GM12875 (cell line): ENCODE measurements around the gene DLST.

ENCODE experiments used
- H3K4me3 ChIP-seq: one replicate; pipeline ENCODE4 v1.5.1; 2011; ENCODE audit warnings: low read depth, low read length, control low read depth
- CTCF ChIP-seq: IDR thresholded peaks from 2 replicates; pipeline ENCODE4 v1.5.1; 2011; ENCODE audit warnings: low read depth, mild to moderate bottlenecking, control low read depth, inconsistent platforms, low read length, moderate library complexity, borderline replicate concordance; ENCODE audit not compliant: insufficient read depth

The DLST gene

DNA sequence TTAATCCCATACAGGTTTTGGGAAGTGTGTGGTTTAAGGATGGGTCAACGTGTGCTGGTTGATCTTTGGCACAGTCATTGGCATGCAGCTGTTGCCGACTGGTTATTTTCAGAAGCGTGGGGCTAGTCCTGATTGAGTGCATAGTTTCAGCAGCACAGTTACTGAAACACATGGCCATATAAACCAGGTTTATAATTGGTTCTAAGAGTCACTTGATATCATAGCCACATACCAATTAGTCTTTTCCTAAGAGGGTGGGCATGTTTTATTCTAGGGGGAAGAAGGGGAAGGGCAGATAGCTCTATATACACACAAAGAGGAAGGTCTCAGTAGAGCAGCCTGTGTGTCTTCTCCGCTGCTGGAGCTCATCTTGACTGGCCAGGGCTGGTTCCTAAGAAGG is 52.3 kb downstream of the DLST start:
- no peak overlapping the region for H3K4me3 ChIP-seq
- TF ChIP-seq CTCF: no peak

GRCh38 chr14:74934476-74935359 is 53.0 kb downstream of the DLST start:
- no peak for TF ChIP-seq CTCF
- H3K4me3 ChIP-seq: no peak overlapping the region

- TF ChIP-seq CTCF: no peak
Observed at GRCh38 chr14:74935360-74935680, 53.6 kb downstream of the DLST start.

GRCh38 chr14:74936151-74936550 is 54.4 kb downstream of the DLST start:
- TF ChIP-seq CTCF: no peak
- H3K4me3 ChIP-seq: no peak overlapping the region

More at GRCh38 chr14:74935360-74935680, 53.6 kb downstream of the DLST start:
- H3K4me3 ChIP-seq: no peak overlapping the region

- no peak for TF ChIP-seq CTCF
- no peak overlapping the region for H3K4me3 ChIP-seq
Observed at GRCh38 chr14:74936731-74937130, 55.0 kb downstream of the DLST start.

- no peak overlapping the region for H3K4me3 ChIP-seq
- no peak for TF ChIP-seq CTCF
Observed at GRCh38 chr14:74937171-74937570, 55.5 kb downstream of the DLST start.

DNA sequence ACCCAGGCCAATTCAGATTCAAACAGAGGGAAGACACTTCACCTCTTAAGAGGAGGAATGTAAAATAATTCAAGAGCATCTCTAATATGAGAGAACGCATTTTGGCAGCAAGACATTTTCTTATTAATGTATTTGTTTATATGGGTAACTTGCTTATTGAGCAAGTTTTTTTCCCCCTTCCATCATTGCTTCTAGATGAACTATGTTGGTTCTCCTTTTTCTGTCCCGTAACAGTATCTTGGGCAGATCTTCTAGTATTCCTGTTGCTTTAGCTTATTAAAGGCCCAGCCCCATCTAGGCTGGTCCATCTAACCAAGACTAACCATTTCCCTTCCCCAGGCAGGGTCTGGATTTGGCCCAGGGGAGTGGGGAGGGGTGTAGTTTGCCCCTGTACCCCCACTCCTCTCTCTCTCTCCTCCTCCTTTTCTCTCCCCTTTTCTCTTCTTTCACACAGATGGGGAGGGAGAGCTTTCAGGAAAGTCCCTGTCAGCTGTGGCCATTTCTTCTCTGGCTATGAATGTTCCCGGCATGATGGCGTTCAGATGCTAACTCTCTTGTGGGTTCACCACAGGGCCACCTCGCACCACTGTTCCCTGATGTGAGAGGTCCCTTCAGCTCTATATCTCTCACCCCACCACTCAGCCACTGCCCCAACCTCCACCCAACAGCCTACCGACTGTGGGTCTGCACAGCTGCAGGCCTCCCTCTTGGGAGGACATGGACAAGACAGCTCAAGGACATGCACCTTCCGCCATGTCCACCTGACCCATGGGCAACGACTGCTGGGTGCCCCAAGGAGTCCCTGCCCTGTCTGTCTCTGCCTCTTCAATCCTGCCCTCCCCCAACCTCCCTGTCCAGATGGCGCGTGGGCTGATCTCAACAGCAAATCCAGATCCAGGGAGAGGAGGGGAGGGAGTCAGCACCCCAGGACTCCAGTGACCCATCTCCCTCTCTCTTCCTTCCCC is 57.1 kb downstream of the DLST start:
- H3K4me3 ChIP-seq: no peak overlapping the region
- no peak for TF ChIP-seq CTCF
